WTC11 (cell line): ENCODE measurements around the gene FOXO3.

Experiments
- CTCF ChIP-seq: fragments of 200-600 bp; IDR thresholded peaks from 2 replicates; pipeline ENCODE4 v1.8.0; 2022; ENCODE audit warnings: antibody characterized with exemption
- KAT7 ChIP-seq: sonication (generic); formaldehyde crosslinking; IDR thresholded peaks from 2 replicates; pipeline ENCODE4 v1.8.1; 2023; ENCODE audit warnings: missing genetic modification reagents, mild to moderate bottlenecking, borderline replicate concordance
- TP53 ChIP-seq: sonication (generic); formaldehyde crosslinking; IDR thresholded peaks from 2 replicates; pipeline ENCODE4 v1.8.1; 2023; ENCODE audit warnings: mild to moderate bottlenecking, missing genetic modification reagents

- TF ChIP-seq KAT7 (CRISPR knock-in tag) (no peak), CTCF (no peak), TP53 (no peak)
Measured at GRCh38 chr6:108521616-108522107, 39.1 kb upstream of the FOXO3 start.
